ENCODE data around the gene NPPC.
A peak's percentile ranks its signal among the peaks of the same experiment; 100 is the strongest.

Gene NPPC

GRCh38 chr2:231926180-231926741 is at the start of gene NPPC:
TSS of gene NPPC (minus strand) at chr2:231926396. CDS start at chr2:231926249, 147 bp downstream.
- no peaks in the 10 kb centered on the region for H3K9me3 ChIP-seq (ENCODE audit: control insufficient read depth, insufficient read depth, low read length)

GRCh38 chr2:231975001-231975400 is 48.8 kb upstream of the NPPC start:
- no peak overlapping the region for H3K27ac ChIP-seq (ENCODE audit: low read depth, low read length)
- no peaks in the 10 kb centered on the region for H3K9me3 ChIP-seq (ENCODE audit: control insufficient read depth, insufficient read depth, low read length)

More at GRCh38 chr2:231926180-231926741, at the start of gene NPPC:
- Histone ChIP-seq H3K4me3 (ENCODE audit: low read depth, low read length) (peak within 1 kb of the TSS; percentile 78), H3K4me1 (ENCODE audit: control insufficient read depth, insufficient read depth, low read length) (0 out of 2 replicates have a peak, but pooled peaks cover 5% of the 10 kb centered on the region), H3K9ac (ENCODE audit: low read depth, low read length) (no peak within 1 kb of the TSS), H3K27ac (ENCODE audit: low read depth, low read length) (no peak within 1 kb of the TSS), H3K36me3 (ENCODE audit: control insufficient read depth, insufficient read depth, low read length) (no peaks in the 10 kb centered on the region), H3K27me3 (ENCODE audit: control insufficient read depth, insufficient read depth, low read length) (peaks cover 62% of the 10 kb centered on the region)

GRCh38 chr2:231970461-231970860 is 44.3 kb upstream of the NPPC start:
- no peaks in the 10 kb centered on the region for H3K36me3 ChIP-seq (ENCODE audit: control insufficient read depth, insufficient read depth, low read length)
- H3K27ac ChIP-seq (ENCODE audit: low read depth, low read length), result no peak overlapping the region
- no peak overlapping the region for H3K9ac ChIP-seq (ENCODE audit: low read depth, low read length)
- no peaks in the 10 kb centered on the region for H3K9me3 ChIP-seq (ENCODE audit: control insufficient read depth, insufficient read depth, low read length)
- H3K4me3 ChIP-seq (ENCODE audit: low read depth, low read length), result no peak overlapping the region
- H3K27me3 ChIP-seq (ENCODE audit: control insufficient read depth, insufficient read depth, low read length), result no peaks in the 10 kb centered on the region
- no peaks in the 10 kb centered on the region for H3K4me1 ChIP-seq (ENCODE audit: control insufficient read depth, insufficient read depth, low read length)

More at GRCh38 chr2:231975001-231975400, 48.8 kb upstream of the NPPC start:
- H3K36me3 ChIP-seq (ENCODE audit: control insufficient read depth, insufficient read depth, low read length), result no peaks in the 10 kb centered on the region
- H3K4me1 ChIP-seq (ENCODE audit: control insufficient read depth, insufficient read depth, low read length), result peaks cover 7% of the 10 kb centered on the region; the same call in 1 of the 2 replicates
- H3K27me3 ChIP-seq (ENCODE audit: control insufficient read depth, insufficient read depth, low read length), result no peaks in the 10 kb centered on the region
- H3K9ac ChIP-seq (ENCODE audit: low read depth, low read length), result no peak overlapping the region
- H3K4me3 ChIP-seq (ENCODE audit: low read depth, low read length), result no peak overlapping the region

GRCh38 chr2:231968820-231969219 is 42.6 kb upstream of the NPPC start:
- Histone ChIP-seq H3K9ac (ENCODE audit: low read depth, low read length) (no peak overlapping the region), H3K4me3 (ENCODE audit: low read depth, low read length) (no peak overlapping the region), H3K4me1 (ENCODE audit: control insufficient read depth, insufficient read depth, low read length) (no peaks in the 10 kb centered on the region), H3K36me3 (ENCODE audit: control insufficient read depth, insufficient read depth, low read length) (no peaks in the 10 kb centered on the region), H3K27me3 (ENCODE audit: control insufficient read depth, insufficient read depth, low read length) (no peaks in the 10 kb centered on the region), H3K9me3 (ENCODE audit: control insufficient read depth, insufficient read depth, low read length) (no peaks in the 10 kb centered on the region), H3K27ac (ENCODE audit: low read depth, low read length) (no peak overlapping the region)

- Histone ChIP-seq H3K4me1 (ENCODE audit: control insufficient read depth, insufficient read depth, low read length) (no peaks in the 10 kb centered on the region), H3K27ac (ENCODE audit: low read depth, low read length) (no peak overlapping the region), H3K4me3 (ENCODE audit: low read depth, low read length) (no peak overlapping the region), H3K36me3 (ENCODE audit: control insufficient read depth, insufficient read depth, low read length) (no peaks in the 10 kb centered on the region), H3K27me3 (ENCODE audit: control insufficient read depth, insufficient read depth, low read length) (no peaks in the 10 kb centered on the region), H3K9me3 (ENCODE audit: control insufficient read depth, insufficient read depth, low read length) (no peaks in the 10 kb centered on the region), H3K9ac (ENCODE audit: low read depth, low read length) (no peak overlapping the region)
Observed at GRCh38 chr2:231966886-231967285, 40.7 kb upstream of the NPPC start.

GRCh38 chr2:231965102-231965501 is 38.9 kb upstream of the NPPC start:
- Histone ChIP-seq H3K4me1 (ENCODE audit: control insufficient read depth, insufficient read depth, low read length) (no peaks in the 10 kb centered on the region), H3K27me3 (ENCODE audit: control insufficient read depth, insufficient read depth, low read length) (no peaks in the 10 kb centered on the region), H3K36me3 (ENCODE audit: control insufficient read depth, insufficient read depth, low read length) (no peaks in the 10 kb centered on the region), H3K4me3 (ENCODE audit: low read depth, low read length) (no peak overlapping the region), H3K9me3 (ENCODE audit: control insufficient read depth, insufficient read depth, low read length) (no peaks in the 10 kb centered on the region), H3K27ac (ENCODE audit: low read depth, low read length) (no peak overlapping the region), H3K9ac (ENCODE audit: low read depth, low read length) (no peak overlapping the region)

- Histone ChIP-seq H3K36me3 (ENCODE audit: control insufficient read depth, insufficient read depth, low read length) (no peaks in the 10 kb centered on the region), H3K9me3 (ENCODE audit: control insufficient read depth, insufficient read depth, low read length) (no peaks in the 10 kb centered on the region), H3K9ac (ENCODE audit: low read depth, low read length) (peak within 1 kb of the TSS; percentile 83), H3K27me3 (ENCODE audit: control insufficient read depth, insufficient read depth, low read length) (no peaks in the 10 kb centered on the region), H3K27ac (ENCODE audit: low read depth, low read length) (peak within 1 kb of the TSS; percentile 74), H3K4me1 (ENCODE audit: control insufficient read depth, insufficient read depth, low read length) (no peaks in the 10 kb centered on the region), H3K4me3 (ENCODE audit: low read depth, low read length) (peak within 1 kb of the TSS; percentile 99)
Observed at GRCh38 chr2:231961349-231962166, 35.4 kb upstream of the NPPC start, which contains the start of gene DIS3L2. TSS of gene DIS3L2 (plus strand) at chr2:231961713. CDS start at chr2:232014928, 53,215 bp downstream.

- H3K4me1 ChIP-seq (ENCODE audit: control insufficient read depth, insufficient read depth, low read length), result no peaks in the 10 kb centered on the region
- H3K4me3 ChIP-seq (ENCODE audit: low read depth, low read length), result peak overlapping the region; percentile 99
- H3K9me3 ChIP-seq (ENCODE audit: control insufficient read depth, insufficient read depth, low read length), result no peaks in the 10 kb centered on the region
- H3K9ac ChIP-seq (ENCODE audit: low read depth, low read length), result peak overlapping the region; percentile 83
- H3K27ac ChIP-seq (ENCODE audit: low read depth, low read length), result peak overlapping the region; percentile 74
- H3K27me3 ChIP-seq (ENCODE audit: control insufficient read depth, insufficient read depth, low read length), result no peaks in the 10 kb centered on the region
- no peaks in the 10 kb centered on the region for H3K36me3 ChIP-seq (ENCODE audit: control insufficient read depth, insufficient read depth, low read length)
Observed at GRCh38 chr2:231960810-231961348, 34.7 kb upstream of the NPPC start.

- Histone ChIP-seq H3K9ac (ENCODE audit: low read depth, low read length) (no peak overlapping the region), H3K4me3 (ENCODE audit: low read depth, low read length) (no peak overlapping the region), H3K27ac (ENCODE audit: low read depth, low read length) (no peak overlapping the region), H3K27me3 (ENCODE audit: control insufficient read depth, insufficient read depth, low read length) (no peaks in the 10 kb centered on the region), H3K36me3 (ENCODE audit: control insufficient read depth, insufficient read depth, low read length) (no peaks in the 10 kb centered on the region), H3K9me3 (ENCODE audit: control insufficient read depth, insufficient read depth, low read length) (no peaks in the 10 kb centered on the region), H3K4me1 (ENCODE audit: control insufficient read depth, insufficient read depth, low read length) (no peaks in the 10 kb centered on the region)
Observed at GRCh38 chr2:231957913-231958763, 31.9 kb upstream of the NPPC start.

GRCh38 chr2:231955758-231956472 is 29.7 kb upstream of the NPPC start:
- Histone ChIP-seq H3K36me3 (ENCODE audit: control insufficient read depth, insufficient read depth, low read length) (no peaks in the 10 kb centered on the region), H3K27me3 (ENCODE audit: control insufficient read depth, insufficient read depth, low read length) (no peaks in the 10 kb centered on the region), H3K9ac (ENCODE audit: low read depth, low read length) (no peak overlapping the region), H3K27ac (ENCODE audit: low read depth, low read length) (no peak overlapping the region), H3K4me1 (ENCODE audit: control insufficient read depth, insufficient read depth, low read length) (no peaks in the 10 kb centered on the region), H3K9me3 (ENCODE audit: control insufficient read depth, insufficient read depth, low read length) (0 out of 2 replicates have a peak, but pooled peaks cover 3% of the 10 kb centered on the region), H3K4me3 (ENCODE audit: low read depth, low read length) (no peak overlapping the region)

All from HUES48 (cell line).